ENCODE measurements around the gene ABCG4. TPM values are rescaled to one million over a fixed set of nuclear protein-coding genes. Genes with fewer than 3 reads are reported as not detected.

ABCG4 gene
- total RNA-seq, 2 experiments from 2014 or later = 0.08 TPM; not detected in 1

DNA sequence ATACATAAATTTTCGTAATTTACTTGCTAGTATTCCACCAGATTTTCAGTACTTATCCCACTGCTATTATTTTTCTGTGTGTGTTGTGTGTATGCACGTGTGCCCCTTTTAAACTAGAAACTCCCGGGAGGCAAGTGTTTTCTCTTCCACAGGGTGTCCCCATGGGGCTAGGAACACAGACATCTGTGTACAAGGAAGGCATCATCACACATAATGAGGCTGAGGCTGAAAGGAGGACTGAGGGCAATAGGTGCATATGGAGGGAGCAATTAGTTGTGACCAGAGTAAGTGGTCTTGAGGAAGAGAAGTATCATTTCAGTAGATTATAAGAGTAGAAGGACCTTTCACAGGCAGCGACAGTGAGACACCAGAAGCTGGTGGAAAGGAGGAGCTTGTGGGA lies 45.1 kb upstream of the ABCG4 start:
- H3K4me1 ChIP-seq (ENCODE audit: insufficient read depth, low read length) = peaks cover 45% of the 10 kb centered on the region
- peak overlapping the region; percentile 97 for H3K27ac Mint-ChIP-seq
- DNase-seq (no peak), ATAC-seq (ENCODE audit: poor library complexity) (no peak)
- ChIA-PET POLR2A (no interaction called here), CTCF (no interaction called here)
- no peaks in the 10 kb centered on the region for H3K9me3 ChIP-seq (ENCODE audit: control insufficient read depth in 1 of 2, insufficient read depth in 1 of 2, low read length in 2 of 2)
- no peaks in the 10 kb centered on the region for H3K36me3 ChIP-seq (ENCODE audit: insufficient read depth, low read length)
- no peaks in the 10 kb centered on the region for H3K27me3 Mint-ChIP-seq
- no peaks in the 10 kb centered on the region for H3K27me3 ChIP-seq (ENCODE audit: control insufficient read depth in 1 of 2, insufficient read depth in 2 of 2, low read length in 2 of 2)
- H3K27ac ChIP-seq (ENCODE audit: low read depth in 1 of 2, low read length in 2 of 2) = no peak overlapping the region
- TF ChIP-seq, protein P1, sequence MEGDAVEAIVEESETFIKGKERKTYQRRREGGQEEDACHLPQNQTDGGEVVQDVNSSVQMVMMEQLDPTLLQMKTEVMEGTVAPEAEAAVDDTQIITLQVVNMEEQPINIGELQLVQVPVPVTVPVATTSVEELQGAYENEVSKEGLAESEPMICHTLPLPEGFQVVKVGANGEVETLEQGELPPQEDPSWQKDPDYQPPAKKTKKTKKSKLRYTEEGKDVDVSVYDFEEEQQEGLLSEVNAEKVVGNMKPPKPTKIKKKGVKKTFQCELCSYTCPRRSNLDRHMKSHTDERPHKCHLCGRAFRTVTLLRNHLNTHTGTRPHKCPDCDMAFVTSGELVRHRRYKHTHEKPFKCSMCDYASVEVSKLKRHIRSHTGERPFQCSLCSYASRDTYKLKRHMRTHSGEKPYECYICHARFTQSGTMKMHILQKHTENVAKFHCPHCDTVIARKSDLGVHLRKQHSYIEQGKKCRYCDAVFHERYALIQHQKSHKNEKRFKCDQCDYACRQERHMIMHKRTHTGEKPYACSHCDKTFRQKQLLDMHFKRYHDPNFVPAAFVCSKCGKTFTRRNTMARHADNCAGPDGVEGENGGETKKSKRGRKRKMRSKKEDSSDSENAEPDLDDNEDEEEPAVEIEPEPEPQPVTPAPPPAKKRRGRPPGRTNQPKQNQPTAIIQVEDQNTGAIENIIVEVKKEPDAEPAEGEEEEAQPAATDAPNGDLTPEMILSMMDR (IDR thresholded peaks at IDR 0.05) = no peak
- peaks cover 30% of the 10 kb centered on the region for H3K36me3 Mint-ChIP-seq (ENCODE audit: low read depth)
- H3K4me1 Mint-ChIP-seq (ENCODE audit: low read depth) = peaks cover 57% of the 10 kb centered on the region
- H3K4me3 Mint-ChIP-seq = peak overlapping the region; percentile 89
- no peaks in the 10 kb centered on the region for H3K9me3 Mint-ChIP-seq
- no peak overlapping the region for H3K4me3 ChIP-seq (ENCODE audit: low read length)
- intact Hi-C loops (cut with DNase I, micrococcal nuclease) = loop anchor here (5.0 to 10.0 kb wide), 3 partner anchors 36 to 529 kb away; partner anchors contain the start of genes ARCN1 (in 1 of the 2) and VPS11 (in 1 of the 2)

DNA sequence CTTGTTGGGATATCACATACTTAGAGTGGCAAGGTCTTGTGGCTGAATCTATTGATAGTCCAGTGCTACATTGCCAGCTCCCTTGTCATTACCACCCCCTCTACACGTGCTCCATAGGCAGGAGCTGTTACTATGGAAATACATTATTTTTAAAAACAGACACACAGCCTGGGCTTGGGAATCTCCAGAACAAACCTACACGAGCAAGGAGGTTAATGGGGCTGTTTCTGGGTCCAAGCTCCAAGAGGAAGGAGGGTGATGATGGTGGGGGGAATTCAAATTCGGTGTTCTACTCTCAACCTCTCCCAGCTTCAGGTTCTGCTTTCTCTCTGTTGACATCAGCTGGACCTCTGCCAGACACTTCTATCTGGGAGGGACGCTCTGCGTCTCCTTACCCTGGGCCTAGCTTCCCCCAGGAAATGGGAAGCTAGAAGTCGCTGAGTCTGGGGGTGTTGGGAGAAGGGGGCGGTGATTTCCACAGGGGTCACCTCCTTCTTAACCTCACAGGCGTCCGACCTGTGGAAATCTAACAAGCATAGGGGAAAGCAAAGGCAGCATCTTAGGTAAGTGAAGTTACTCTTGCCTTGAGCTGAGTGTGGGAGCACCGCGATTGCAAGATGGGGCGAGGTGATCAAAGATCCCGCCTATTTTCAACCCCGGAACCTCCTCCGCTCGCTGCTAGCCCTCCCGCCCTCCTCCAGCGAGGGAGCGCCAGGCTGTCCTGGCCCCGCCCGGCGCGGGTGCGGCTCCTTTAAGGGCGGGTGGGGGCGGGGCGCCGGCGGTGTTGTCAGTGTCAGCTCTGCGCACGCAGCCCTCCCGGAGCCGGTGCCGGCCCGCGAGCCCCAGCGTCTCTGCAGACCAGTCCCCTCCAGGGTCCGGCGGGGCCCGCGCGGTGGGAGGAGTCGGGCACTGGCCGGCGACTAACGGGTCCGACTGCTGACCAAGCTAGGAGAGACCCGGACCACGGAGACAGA lies 42.0 kb upstream of the ABCG4 start, which contains the start of gene C2CD2L:
Gene C2CD2L, plus strand, starts transcription at position 781 of the 974 bp plus-strand sequence. CDS start 398 bp downstream, outside the sequence.
- intact Hi-C loops (cut with DNase I, micrococcal nuclease) = loop anchor here in 1 of 2 experiments (10.0 kb wide), 2 partner anchors 88 to 532 kb away; partner anchors contain the start of gene ARCN1
- Histone ChIP-seq H3K4me3 (ENCODE audit: low read length) (peak within 1 kb of the TSS; percentile 92), H3K27ac (ENCODE audit: low read depth in 1 of 2, low read length in 2 of 2) (peak within 1 kb of the TSS; percentile 72), H3K9me3 (ENCODE audit: control insufficient read depth in 1 of 2, insufficient read depth in 1 of 2, low read length in 2 of 2) (no peaks in the 10 kb centered on the region), H3K27me3 (ENCODE audit: control insufficient read depth in 1 of 2, insufficient read depth in 2 of 2, low read length in 2 of 2) (no peaks in the 10 kb centered on the region), H3K36me3 (ENCODE audit: insufficient read depth, low read length) (peaks cover 19% of the 10 kb centered on the region), H3K4me1 (ENCODE audit: insufficient read depth, low read length) (peaks cover 50% of the 10 kb centered on the region)
- peak; percentile 84 for ATAC-seq (ENCODE audit: poor library complexity)
- Mint-ChIP-seq H3K27ac (peak within 1 kb of the TSS; percentile 87), H3K9me3 (no peaks in the 10 kb centered on the region), H3K4me1 (ENCODE audit: low read depth) (peaks cover 56% of the 10 kb centered on the region), H3K27me3 (no peaks in the 10 kb centered on the region), H3K36me3 (ENCODE audit: low read depth) (peaks cover 38% of the 10 kb centered on the region), H3K4me3 (peak within 1 kb of the TSS; percentile 89)
- POLR2A ChIA-PET = interaction anchor here (0.6 to 3.7 kb wide), 16 partner anchors 9 to 316 kb away, joined by 3 to 38 read pairs (median 6); partner anchors contain the start of genes CBL, DDX6, HINFP and HMBS
- CTCF ChIA-PET = interaction anchor here (0.8 to 1.6 kb wide), 5 partner anchors 9 to 231 kb away, joined by 3 to 7 read pairs (median 3); a partner anchor contains a TSS
- DNase-seq = peak; percentile 72 to 96 (median 86)
- TF ChIP-seq, protein P1 (IDR thresholded peaks at IDR 0.05) = no peak

DNA sequence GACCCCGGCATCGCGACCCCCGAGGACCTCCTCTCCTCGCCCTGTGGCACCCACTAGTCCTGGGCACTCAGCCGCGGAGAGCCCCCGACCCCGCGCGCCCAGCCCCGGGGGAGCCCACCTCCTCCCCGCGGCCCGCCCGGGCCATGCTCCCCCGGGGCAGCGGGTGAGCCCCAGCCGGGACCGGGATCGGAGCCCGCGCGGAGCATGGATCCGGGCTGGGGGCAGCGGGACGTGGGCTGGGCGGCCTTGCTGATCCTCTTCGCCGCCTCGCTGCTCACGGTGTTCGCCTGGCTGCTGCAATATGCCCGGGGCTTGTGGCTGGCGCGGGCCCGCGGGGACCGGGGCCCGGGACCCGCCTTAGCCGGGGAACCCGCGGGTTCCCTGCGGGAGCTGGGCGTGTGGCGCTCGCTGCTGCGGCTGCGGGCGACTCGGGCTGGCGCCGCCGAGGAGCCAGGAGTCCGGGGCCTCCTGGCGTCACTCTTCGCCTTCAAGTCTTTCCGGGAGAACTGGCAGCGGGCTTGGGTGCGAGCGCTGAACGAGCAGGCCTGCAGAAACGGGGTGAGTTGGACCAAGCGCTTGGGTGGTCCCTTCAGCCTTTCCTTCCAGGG lies 41.2 kb upstream of the ABCG4 start:
- peak overlapping the region; percentile 43 to 72 for H3K27ac ChIP-seq (ENCODE audit: low read depth in 1 of 2, low read length in 2 of 2)
- Mint-ChIP-seq H3K9me3 (no peaks in the 10 kb centered on the region), H3K4me1 (ENCODE audit: low read depth) (peaks cover 50% of the 10 kb centered on the region), H3K36me3 (ENCODE audit: low read depth) (peaks cover 38% of the 10 kb centered on the region), H3K4me3 (peak overlapping the region; percentile 89), H3K27me3 (no peaks in the 10 kb centered on the region), H3K27ac (peak overlapping the region; percentile 82)
- H3K27me3 ChIP-seq (ENCODE audit: control insufficient read depth in 1 of 2, insufficient read depth in 2 of 2, low read length in 2 of 2) = no peaks in the 10 kb centered on the region
- POLR2A ChIA-PET = interaction anchor here (1.0 to 3.7 kb wide), 9 partner anchors 8 to 317 kb away, joined by 3 to 38 read pairs (median 11); partner anchors contain the start of genes DDX6, HINFP, RPS25 and SLC37A4
- intact Hi-C loops (cut with DNase I, micrococcal nuclease) = loop anchor here (2.0 to 10.0 kb wide), 3 partner anchors 15 to 533 kb away; partner anchors contain the start of gene ARCN1 (in 1 of the 2)
- ATAC-seq (ENCODE audit: poor library complexity) (peak; percentile 15), DNase-seq (peak in 4 of 14 experiments; percentile 22 to 52 (median 33))
- CTCF ChIA-PET = interaction anchor here (1.0 to 1.6 kb wide), 3 partner anchors 11 to 231 kb away, joined by 3 to 7 read pairs (median 4); a partner anchor contains a TSS
- H3K4me1 ChIP-seq (ENCODE audit: insufficient read depth, low read length) = peaks cover 45% of the 10 kb centered on the region
- no peaks in the 10 kb centered on the region for H3K9me3 ChIP-seq (ENCODE audit: control insufficient read depth in 1 of 2, insufficient read depth in 1 of 2, low read length in 2 of 2)
- TF ChIP-seq, protein P1 (IDR thresholded peaks at IDR 0.05) = no peak
- peak overlapping the region; percentile 92 for H3K4me3 ChIP-seq (ENCODE audit: low read length)
- H3K36me3 ChIP-seq (ENCODE audit: insufficient read depth, low read length) = peaks cover 27% of the 10 kb centered on the region

All from CD4-positive, alpha-beta T cell (primary cell).